ENCODE data around the gene OR51E1. TPM values are rescaled to one million over a fixed set of nuclear protein-coding genes. Genes with fewer than 3 reads are reported as not detected.

The OR51E1 gene
- total and polyA plus RNA-seq, 9 of the 15 experiments (the other 6 are each of a cell fraction or from before 2014, with no cell fraction given): 0.03 to 0.04 TPM; not detected in 7

DNA sequence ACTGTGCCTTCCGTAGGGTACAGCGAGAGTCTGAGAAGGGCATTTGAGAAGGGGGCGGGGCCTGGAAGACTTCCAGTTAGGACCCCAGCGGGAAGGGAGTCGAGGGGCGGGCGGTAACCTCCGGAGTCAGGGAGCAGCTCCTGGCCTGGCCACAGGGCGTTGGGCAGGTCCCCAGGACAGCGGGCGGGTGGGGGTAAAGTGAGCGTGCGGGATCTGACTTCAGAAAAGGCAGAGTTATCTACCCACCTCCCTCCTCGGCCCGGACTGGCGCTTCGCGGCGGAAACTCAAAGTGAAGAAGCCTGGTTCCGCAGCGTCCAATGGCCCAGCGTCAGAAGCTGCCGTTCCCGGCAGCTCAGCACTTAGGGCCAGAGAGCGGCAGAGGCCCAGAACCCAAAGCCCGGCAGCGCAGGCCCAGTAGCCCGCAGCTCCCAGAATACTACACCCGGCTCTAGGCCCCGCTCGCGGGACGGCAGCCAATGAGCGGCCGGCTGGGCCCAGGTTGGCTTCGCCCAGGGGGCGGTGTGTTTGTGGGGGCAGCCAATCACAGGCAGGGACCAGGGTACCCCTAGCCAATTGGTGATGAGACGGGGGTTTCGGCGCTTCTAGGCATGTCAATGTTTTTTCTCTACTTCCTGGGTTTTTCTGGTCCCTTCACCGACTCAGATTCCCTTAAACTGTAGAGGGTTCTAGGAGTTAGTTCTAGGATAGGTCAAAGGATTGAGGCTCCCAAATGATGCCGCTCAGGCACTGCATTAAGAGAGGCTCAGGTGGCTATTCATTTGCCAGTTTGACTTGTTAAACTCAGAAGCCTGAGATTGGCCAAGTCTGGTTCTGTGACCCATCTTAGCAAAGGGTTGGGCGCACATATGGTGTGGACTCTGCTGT, 35.8 kb upstream of the OR51E1 start, which contains the start of gene TRIM68 (continued):
- TF ChIP-seq UBTF (IDR thresholded peaks at IDR 0.05; ENCODE audit: borderline replicate concordance in 1 of 2, low read depth in 2 of 2, low read length in 2 of 2) (peak; percentile 47 to 68; a peak in 2 of 4 replicates), HIVEP1 (CRISPR knock-in tag; IDR thresholded peaks at IDR 0.05) (no peak), ZNF584 (CRISPR knock-in tag; IDR thresholded peaks at IDR 0.05; ENCODE audit: low read depth) (no peak), NFIX (CRISPR knock-in tag; IDR thresholded peaks at IDR 0.05; ENCODE audit: low read depth) (no peak), FOXJ3 (CRISPR knock-in tag; IDR thresholded peaks at IDR 0.05) (no peak), SMAD4 (CRISPR knock-in tag; conservative IDR thresholded peaks at IDR 0.05) (no peak), SOX6 (IDR thresholded peaks at IDR 0.05) (peak; percentile 14; the same call in 1 of the 2 replicates), PTTG1 (tag; IDR thresholded peaks at IDR 0.05; ENCODE audit: low read depth) (no peak), POLR2AphosphoS5 (IDR thresholded peaks at IDR 0.05; ENCODE audit: control insufficient read depth, insufficient read depth, low read depth, low read length) (no peak), ZFX (CRISPR knock-in tag; IDR thresholded peaks at IDR 0.05) (peak; percentile 97), ZC3H11A (IDR thresholded peaks at IDR 0.05; ENCODE audit: low read depth, low read length) (no peak), KLF10 (CRISPR knock-in tag; IDR thresholded peaks at IDR 0.05) (no peak), LCOR (CRISPR knock-in tag; IDR thresholded peaks at IDR 0.05) (peak; percentile 87), KDM2B (CRISPR knock-in tag; IDR thresholded peaks at IDR 0.05) (no peak), HMG20A (CRISPR knock-in tag; conservative IDR thresholded peaks at IDR 0.05) (no peak)
- TF ChIP-seq, protein P1, sequence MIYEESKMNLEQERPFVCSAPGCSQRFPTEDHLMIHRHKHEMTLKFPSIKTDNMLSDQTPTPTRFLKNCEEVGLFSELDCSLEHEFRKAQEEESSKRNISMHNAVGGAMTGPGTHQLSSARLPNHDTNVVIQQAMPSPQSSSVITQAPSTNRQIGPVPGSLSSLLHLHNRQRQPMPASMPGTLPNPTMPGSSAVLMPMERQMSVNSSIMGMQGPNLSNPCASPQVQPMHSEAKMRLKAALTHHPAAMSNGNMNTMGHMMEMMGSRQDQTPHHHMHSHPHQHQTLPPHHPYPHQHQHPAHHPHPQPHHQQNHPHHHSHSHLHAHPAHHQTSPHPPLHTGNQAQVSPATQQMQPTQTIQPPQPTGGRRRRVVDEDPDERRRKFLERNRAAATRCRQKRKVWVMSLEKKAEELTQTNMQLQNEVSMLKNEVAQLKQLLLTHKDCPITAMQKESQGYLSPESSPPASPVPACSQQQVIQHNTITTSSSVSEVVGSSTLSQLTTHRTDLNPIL (CRISPR knock-in tag; IDR thresholded peaks at IDR 0.05): no peak

All from K562 (cell line).